GM23338 (cell line): Measurements from ENCODE around the gene RNF11. TPM values are rescaled to one million over a fixed set of nuclear protein-coding genes. Genes with fewer than 3 reads are reported as not detected.

Experiments used
- ATAC-seq: fragments of 200-7000 bp; cut with Tn5 transposase; 3 replicates; pipeline ENCODE4 v1.9.1; 2020
- DNase-seq: peaks from one replicate; pipeline ENCODE4 v3.0.0-alpha.2; 2015; ENCODE audit warnings: low spot score
- H2AFZ ChIP-seq: fragments of 200-600 bp; sonication (generic); 2 replicates; pipeline ENCODE4 v1.8.0; 2016; ENCODE audit warnings: antibody characterized with exemption, mild to moderate bottlenecking, moderate library complexity
- H3F3A ChIP-seq: fragments of 200-600 bp; sonication (generic); replicated peaks from 2 replicates; pipeline ENCODE4 v1.8.0; 2017; ENCODE audit warnings: antibody characterized with exemption, mixed run types, low read depth
- H3K27ac ChIP-seq: fragments of 200-600 bp; sonication (generic); 2 replicates; pipeline ENCODE4 v1.6.1; 2016; ENCODE audit warnings: low read depth
- H3K27me3 ChIP-seq: fragments of 200-600 bp; sonication (generic); 2 replicates; pipeline ENCODE4 v1.8.0; 2016; ENCODE audit warnings: mild to moderate bottlenecking, mixed run types, moderate library complexity; ENCODE audit not compliant: insufficient read depth
- H3K36me3 ChIP-seq: fragments of 200-600 bp; sonication (generic); 2 replicates; pipeline ENCODE4 v1.8.0; 2016; ENCODE audit warnings: mild to moderate bottlenecking; ENCODE audit not compliant: insufficient read depth
- H3K4me1 ChIP-seq: fragments of 200-600 bp; sonication (generic); 2 replicates; pipeline ENCODE4 v1.8.0; 2016; ENCODE audit warnings: mild to moderate bottlenecking, moderate library complexity; ENCODE audit not compliant: insufficient read depth
- H3K4me2 ChIP-seq: fragments of 200-600 bp; sonication (generic); 2 replicates; pipeline ENCODE4 v1.7.1; 2017; ENCODE audit warnings: mixed run types
- H3K4me3 ChIP-seq: fragments of 200-600 bp; sonication (generic); 2 replicates; pipeline ENCODE4 v1.6.1; 2016; ENCODE audit warnings: mixed run types
- H3K79me2 ChIP-seq: fragments of 200-600 bp; sonication (generic); replicated peaks from 2 replicates; pipeline ENCODE4 v1.8.0; 2017; ENCODE audit warnings: mild to moderate bottlenecking; ENCODE audit not compliant: insufficient read depth
- H3K9me2 ChIP-seq: fragments of 200-600 bp; sonication (generic); 2 replicates; pipeline ENCODE4 v1.8.0; 2017; ENCODE audit not compliant: insufficient read depth
- H4K20me1 ChIP-seq: fragments of 200-600 bp; sonication (generic); replicated peaks from 2 replicates; pipeline ENCODE4 v1.8.0; 2017; ENCODE audit warnings: mild to moderate bottlenecking; ENCODE audit not compliant: insufficient read depth
- H3K27ac Mint-ChIP-seq: 2 replicates; pipeline ENCODE4 v1.8.0; 2020; ENCODE audit warnings: inconsistent platforms, mild to moderate bottlenecking, moderate library complexity, mixed read lengths
- H3K27me3 Mint-ChIP-seq: 3 replicates; pipeline ENCODE4 v1.8.0; 2022; ENCODE audit warnings: low read depth, mild to moderate bottlenecking, moderate library complexity, mixed read lengths, inconsistent platforms; ENCODE audit not compliant: insufficient read depth, poor library complexity
- H3K36me3 Mint-ChIP-seq: 3 replicates; pipeline ENCODE4 v1.8.0; 2021; ENCODE audit warnings: low read depth, mild to moderate bottlenecking, inconsistent platforms, moderate library complexity, mixed read lengths
- H3K4me1 Mint-ChIP-seq: 3 replicates; pipeline ENCODE4 v1.8.0; 2020; ENCODE audit warnings: mild to moderate bottlenecking, inconsistent platforms, mixed read lengths
- H3K4me3 Mint-ChIP-seq: 3 replicates; pipeline ENCODE4 v1.8.0; 2021; ENCODE audit warnings: moderate library complexity, mild to moderate bottlenecking, inconsistent platforms, mixed read lengths
- H3K9me3 Mint-ChIP-seq: 3 replicates; pipeline ENCODE4 v1.8.0; 2020; ENCODE audit warnings: moderate library complexity, mild to moderate bottlenecking, inconsistent platforms, mixed read lengths
- CREB1 ChIP-seq: fragments of 250-450 bp; sonication (Bioruptor Pico); IDR thresholded peaks from 2 replicates; pipeline ENCODE4 v1.5.0; 2020; ENCODE audit warnings: low read depth, mild to moderate bottlenecking, moderate library complexity
- EZH2 ChIP-seq: fragments of 200-600 bp; sonication (generic); IDR thresholded peaks from one replicate; pipeline ENCODE4 v1.8.0; 2017; ENCODE audit warnings: antibody characterized with exemption, mild to moderate bottlenecking, low read depth; ENCODE audit not compliant: unreplicated experiment
- EZH2phosphoT487 ChIP-seq: fragments of 200-600 bp; sonication (generic); IDR thresholded peaks from one replicate; pipeline ENCODE4 v1.8.1; 2018; ENCODE audit warnings: antibody characterized with exemption; ENCODE audit not compliant: unreplicated experiment
- JUNB ChIP-seq: IDR thresholded peaks from one replicate; pipeline ENCODE4 v1.6.1; 2016; ENCODE audit warnings: antibody characterized with exemption; ENCODE audit not compliant: unreplicated experiment
- NANOG ChIP-seq: IDR thresholded peaks from 2 replicates; pipeline ENCODE4 v1.6.1; 2016; ENCODE audit warnings: antibody characterized with exemption, borderline replicate concordance
- POLR2AphosphoS5 ChIP-seq: IDR thresholded peaks from 2 replicates; pipeline ENCODE4 v1.6.1; 2016; ENCODE audit warnings: antibody characterized with exemption, low read depth
- REST ChIP-seq: IDR thresholded peaks from one replicate; pipeline ENCODE4 v1.6.1; 2018; ENCODE audit warnings: antibody characterized with exemption; ENCODE audit not compliant: unreplicated experiment
- STAT1 ChIP-seq: IDR thresholded peaks from one replicate; pipeline ENCODE4 v1.6.1; 2016; ENCODE audit warnings: antibody characterized with exemption; ENCODE audit not compliant: unreplicated experiment
- ZNF114 ChIP-seq: fragments of 250-450 bp; sonication (Bioruptor Pico); IDR thresholded peaks from 2 replicates; pipeline ENCODE4 v1.5.0; 2020; ENCODE audit warnings: mild to moderate bottlenecking, moderate library complexity
- ZNF331 ChIP-seq: fragments of 250-450 bp; sonication (Bioruptor Pico); IDR thresholded peaks from 2 replicates; pipeline ENCODE4 v1.5.0; 2020; ENCODE audit warnings: low read depth, mild to moderate bottlenecking, moderate library complexity
- ZNF462 ChIP-seq: fragments of 250-450 bp; sonication (Bioruptor Pico); IDR thresholded peaks from 2 replicates; pipeline ENCODE4 v1.5.0; 2020; ENCODE audit warnings: mild to moderate bottlenecking, moderate library complexity
- polyA plus RNA-seq: library from polyadenylated mRNA; unstranded; fragments of >200 nt; fragmentation: Nextera tagmentation; extraction: Ambion mirVana; gene quantifications from 2 replicates; pipeline ENCODE4 v1.2.1, GENCODE V29; 2016
- total RNA-seq: library from RNA; depleted of rRNA; stranded (reverse); fragments of >200 nt; shearing (Covaris generic); gene quantifications from 2 replicates; pipeline ENCODE4 v1.2.3, GENCODE V29; 2014
- TF ChIP-seq, protein P1 (sequence below): IDR thresholded peaks from 2 replicates; pipeline ENCODE4 v1.6.1; 2016; ENCODE audit warnings: antibody characterized with exemption

RNF11 gene
- total and polyA plus RNA-seq, 2 experiments from 2014 or later = 22.3 to 43.0 TPM

- TF ChIP-seq ZNF462 (CRISPR knock-in tag) (no peak), ZNF114 (CRISPR knock-in tag) (no peak)
- TF ChIP-seq, protein P1, sequence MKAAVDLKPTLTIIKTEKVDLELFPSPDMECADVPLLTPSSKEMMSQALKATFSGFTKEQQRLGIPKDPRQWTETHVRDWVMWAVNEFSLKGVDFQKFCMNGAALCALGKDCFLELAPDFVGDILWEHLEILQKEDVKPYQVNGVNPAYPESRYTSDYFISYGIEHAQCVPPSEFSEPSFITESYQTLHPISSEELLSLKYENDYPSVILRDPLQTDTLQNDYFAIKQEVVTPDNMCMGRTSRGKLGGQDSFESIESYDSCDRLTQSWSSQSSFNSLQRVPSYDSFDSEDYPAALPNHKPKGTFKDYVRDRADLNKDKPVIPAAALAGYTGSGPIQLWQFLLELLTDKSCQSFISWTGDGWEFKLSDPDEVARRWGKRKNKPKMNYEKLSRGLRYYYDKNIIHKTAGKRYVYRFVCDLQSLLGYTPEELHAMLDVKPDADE = no peak
Observed at GRCh38 chr1:51290489-51290847, 54.4 kb downstream of the RNF11 start (continued).

GRCh38 chr1:51293898-51294515, 57.9 kb downstream of the RNF11 start:
- no peak for DNase-seq
- Histone ChIP-seq H3K9me2 (no peaks in the 10 kb centered on the region), H3K4me2 (no peak overlapping the region), H3K27me3 (no peaks in the 10 kb centered on the region), H3K27ac (no peak overlapping the region), H4K20me1 (no peaks in the 10 kb centered on the region), H2AFZ (no peak overlapping the region), H3F3A (no peaks in the 10 kb centered on the region), H3K4me3 (no peak overlapping the region), H3K4me1 (peaks cover 5% of the 10 kb centered on the region; the same call in 1 of the 2 replicates), H3K79me2 (no peaks in the 10 kb centered on the region), H3K36me3 (no peaks in the 10 kb centered on the region)
- ATAC-seq = no peak
- Mint-ChIP-seq H3K4me3 (no peak overlapping the region), H3K27ac (no peak overlapping the region), H3K9me3 (peaks cover 5% of the 10 kb centered on the region; the same call in 2 of the 3 replicates), H3K36me3 (no peaks in the 10 kb centered on the region; the same call in 2 of the 3 replicates), H3K27me3 (peaks cover 13% of the 10 kb centered on the region), H3K4me1 (peaks cover 17% of the 10 kb centered on the region; the same call in 2 of the 3 replicates)
- TF ChIP-seq POLR2AphosphoS5 (no peak), EZH2 (no peak), ZNF331 (CRISPR knock-in tag) (no peak), JUNB (no peak), EZH2phosphoT487 (no peak), CREB1 (no peak), STAT1 (no peak), NANOG (no peak), ZNF114 (CRISPR knock-in tag) (no peak), REST (no peak)
- TF ChIP-seq, protein P1 = no peak
